Sigmoid colon (tissue), 4 donors: Measurements from ENCODE around the gene HHIPL1.
"Not testable (repeated sequence)": the region's sequence is repeated elsewhere in the genome, so short reads cannot be mapped to it uniquely, and the experiment has no call there.

ENCODE experiments used
- CTCF ChIP-seq, 4 experiments: fragments of 450-650 bp in 3 of 4; fragments of 200-600 bp in 1 of 4; IDR thresholded peaks; one replicate each; pipeline ENCODE4 v1.5.1; 2016 to 2019; ENCODE audit warnings: antibody characterized with exemption in 4 of 4, mild to moderate bottlenecking in 3 of 4, moderate library complexity in 2 of 4
- EP300 ChIP-seq, 4 donors: sonication (generic); formaldehyde crosslinking; IDR thresholded peaks; one replicate each; pipeline ENCODE4 v1.6.1; 2017; ENCODE audit warnings: antibody characterized with exemption in 4 of 4
- POLR2A ChIP-seq, 2 donors: fragments of 450-650 bp; IDR thresholded peaks; one replicate each; pipeline ENCODE4 v1.6.1; 2016; ENCODE audit warnings: antibody characterized with exemption in 2 of 2, mild to moderate bottlenecking in 2 of 2, moderate library complexity in 2 of 2

- not testable (repeated sequence) for TF ChIP-seq CTCF, POLR2A, EP300 (IDR thresholded peaks at IDR 0.05)
Observed at GRCh38 chr14:99661206-99661605, 16.3 kb downstream of the HHIPL1 start.
